ENCODE data around the gene BECN2.
A peak's percentile ranks its signal among the peaks of the same experiment; 100 is the strongest.
"Not testable (repeated sequence)": the region's sequence is repeated elsewhere in the genome, so short reads cannot be mapped to it uniquely, and the experiment has no call there.

BECN2 gene

DNA sequence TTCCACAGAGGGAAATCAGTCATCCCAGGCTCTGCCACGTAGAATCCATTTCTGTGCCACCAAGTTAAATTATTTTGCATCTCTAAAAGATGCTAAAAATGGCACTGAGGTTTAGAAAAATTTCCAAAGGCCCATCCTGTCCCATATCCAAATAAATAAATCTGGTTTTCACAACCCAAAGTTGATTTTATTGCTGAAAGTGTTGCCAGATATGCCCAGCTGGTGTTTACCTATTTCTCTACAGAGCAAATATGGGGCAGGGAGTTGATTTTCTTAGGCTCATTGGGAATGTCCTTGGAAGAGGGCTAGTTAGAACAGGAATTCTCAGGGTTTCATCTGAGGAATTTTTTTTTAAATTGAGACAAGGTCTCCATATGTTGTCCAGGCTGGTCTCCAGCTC is 22.4 kb downstream of the BECN2 start:
- no peak for DNase-seq

DNA sequence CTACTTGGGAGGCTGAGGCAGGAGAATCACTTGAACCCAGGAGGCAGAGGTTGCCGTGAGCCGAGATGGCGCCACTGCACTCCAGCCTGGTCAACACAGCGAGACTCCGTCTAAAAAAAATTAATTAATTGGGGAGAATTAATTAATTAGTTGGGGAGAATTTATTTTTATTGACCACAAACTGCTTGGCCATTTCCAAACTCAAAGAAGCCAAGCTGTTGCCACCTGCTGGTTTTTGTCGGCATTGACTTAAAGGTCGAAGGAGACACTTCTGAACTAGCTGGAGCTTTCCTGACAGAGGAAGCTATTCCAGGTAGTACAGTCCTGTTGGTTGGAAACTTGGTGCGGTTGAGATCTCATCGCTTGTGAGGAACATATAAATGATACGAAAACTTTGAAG is 28.2 kb downstream of the BECN2 start:
- peak; percentile 3 to 53 for DNase-seq

DNA sequence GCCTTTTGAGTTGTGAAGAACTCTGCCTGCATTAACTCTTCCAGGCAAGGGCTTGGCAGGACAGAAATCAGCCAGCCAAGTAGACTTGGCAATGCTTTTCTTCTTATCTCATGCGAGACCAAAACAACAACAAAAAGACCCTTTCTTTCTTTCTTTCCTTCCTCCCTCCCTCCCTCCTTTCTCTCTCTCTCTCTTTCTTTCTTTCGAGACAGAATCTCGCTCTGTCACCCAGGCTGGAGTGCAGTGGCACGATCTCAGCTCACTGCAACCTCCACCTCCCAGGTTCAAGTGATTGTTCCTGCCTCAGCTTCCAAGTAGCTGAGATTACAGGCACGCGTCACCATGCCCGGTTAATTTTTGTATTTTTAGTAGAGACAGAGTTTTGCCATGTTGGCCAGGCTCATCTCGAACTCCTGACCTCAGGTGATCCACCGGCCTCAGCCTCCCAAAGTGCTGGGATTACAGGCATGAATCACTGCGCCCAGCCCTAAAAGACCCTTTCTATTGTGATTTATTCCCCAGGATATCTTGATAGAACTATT is 30.9 kb downstream of the BECN2 start:
- not testable (repeated sequence) for DNase-seq

DNA sequence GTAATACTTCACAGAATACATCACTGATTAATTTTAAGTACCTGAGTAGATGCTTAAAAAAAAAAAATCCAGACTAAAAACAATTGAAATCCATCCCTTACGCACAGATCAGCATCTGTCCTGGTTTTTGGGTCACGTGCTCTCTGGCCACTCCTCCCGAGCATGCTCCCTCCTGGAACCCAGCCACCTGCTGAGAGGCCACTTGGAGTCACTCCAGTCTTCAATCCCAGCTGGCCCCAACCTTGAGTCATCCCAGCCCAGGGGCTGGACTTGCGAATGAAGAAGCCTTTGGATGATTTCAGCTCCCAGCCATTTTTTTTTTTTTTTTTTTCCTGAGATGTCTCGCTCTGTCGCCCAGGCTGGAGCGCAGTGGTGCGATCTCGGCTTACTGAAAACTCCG is 32.5 kb downstream of the BECN2 start:
- DNase-seq: peak; percentile 98

DNA sequence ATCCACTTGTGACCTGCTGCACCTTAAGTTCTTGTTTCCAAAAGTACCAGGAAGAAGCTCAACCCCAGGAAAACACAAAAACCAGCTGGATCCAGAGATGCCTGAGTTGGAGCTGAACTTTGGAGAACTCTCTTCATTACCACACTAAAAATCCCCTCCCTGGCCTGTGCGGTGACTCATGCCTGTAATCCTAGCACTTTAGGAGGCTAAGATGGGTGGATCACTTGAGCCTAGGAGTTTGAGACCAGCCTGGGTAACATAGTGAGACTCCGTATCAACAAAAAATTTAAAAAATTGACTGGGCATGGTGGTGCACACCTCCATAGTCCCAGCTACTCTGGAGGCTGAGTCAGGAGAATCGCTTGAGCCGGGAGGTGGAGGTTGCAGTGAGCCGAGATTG is 35.2 kb downstream of the BECN2 start:
- DNase-seq: no peak

DNA sequence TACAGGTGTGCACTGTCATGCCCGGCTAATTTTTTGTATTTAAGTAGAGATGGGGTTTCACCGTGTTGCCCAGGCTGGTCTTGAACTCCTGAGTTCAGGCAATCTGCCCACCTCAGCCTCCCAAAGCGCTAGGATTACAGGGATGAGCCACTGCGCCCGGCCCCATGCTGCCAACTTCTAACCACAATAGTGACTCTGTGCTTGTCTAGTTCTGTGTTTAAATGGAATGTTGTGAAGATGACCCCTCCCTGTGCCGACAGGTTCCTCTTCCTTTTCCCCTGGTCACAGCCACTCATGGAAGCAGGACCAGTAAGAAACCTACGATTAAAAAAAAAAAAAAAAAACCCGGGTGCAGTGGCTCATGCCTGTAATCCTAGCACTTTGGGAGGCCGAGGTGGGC is 36.6 kb downstream of the BECN2 start:
- no peak for DNase-seq

DNA sequence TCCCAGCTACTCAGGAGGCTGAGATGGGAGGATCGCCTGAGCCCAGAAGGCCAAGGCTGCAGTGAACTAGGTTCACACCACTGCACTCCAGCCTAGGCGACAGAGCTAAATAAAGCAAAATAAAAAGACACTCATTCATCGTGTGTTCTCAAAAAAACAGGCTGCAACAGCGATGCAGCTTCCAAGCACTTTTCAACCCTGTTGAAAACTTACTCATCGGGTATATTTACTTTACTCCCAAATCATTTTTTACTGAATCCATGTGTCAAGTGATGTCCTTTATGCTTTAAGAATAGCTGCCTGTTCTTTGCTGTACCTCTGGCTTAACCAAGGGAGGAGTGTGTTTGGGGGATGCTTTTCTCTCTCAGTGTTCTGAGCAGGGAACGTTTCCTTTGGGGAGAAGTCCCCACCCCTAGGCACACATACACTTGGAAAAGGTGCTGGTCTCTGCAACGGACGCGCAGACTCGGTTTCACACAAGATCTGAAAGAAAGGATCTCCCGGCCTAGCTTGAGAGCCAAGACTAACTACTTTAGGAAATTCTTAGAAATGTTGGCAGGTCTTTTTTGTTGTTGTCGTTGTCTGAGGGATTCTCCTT is 39.9 kb downstream of the BECN2 start:
- no peak for DNase-seq

DNA sequence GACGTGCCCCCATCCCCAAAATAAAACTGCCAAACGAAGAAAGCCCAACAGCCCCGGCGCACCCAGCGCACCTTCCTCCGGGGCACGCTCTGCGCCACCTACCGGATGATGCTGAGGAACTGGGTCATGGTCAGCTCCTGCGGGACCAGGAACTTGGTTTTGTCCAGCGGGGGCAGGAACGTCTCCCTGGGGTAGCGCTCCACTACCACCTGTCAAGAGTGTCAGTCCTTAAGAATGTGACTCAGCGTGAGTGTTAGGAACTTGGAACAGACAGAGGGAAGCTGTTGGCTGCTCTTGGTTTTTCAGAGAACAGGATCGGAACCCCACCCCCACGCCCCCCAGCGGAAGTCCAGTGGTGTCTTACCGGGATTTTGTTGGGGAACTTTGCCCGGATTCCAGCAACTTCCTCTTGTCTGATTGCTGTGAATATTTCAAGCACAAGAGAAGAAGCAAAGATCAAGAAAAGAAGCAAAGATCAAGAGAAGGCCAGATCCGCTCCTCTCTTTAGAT is 40.9 kb downstream of the BECN2 start:
- peak in 1 of 2 experiments; percentile 44 for DNase-seq

DNA sequence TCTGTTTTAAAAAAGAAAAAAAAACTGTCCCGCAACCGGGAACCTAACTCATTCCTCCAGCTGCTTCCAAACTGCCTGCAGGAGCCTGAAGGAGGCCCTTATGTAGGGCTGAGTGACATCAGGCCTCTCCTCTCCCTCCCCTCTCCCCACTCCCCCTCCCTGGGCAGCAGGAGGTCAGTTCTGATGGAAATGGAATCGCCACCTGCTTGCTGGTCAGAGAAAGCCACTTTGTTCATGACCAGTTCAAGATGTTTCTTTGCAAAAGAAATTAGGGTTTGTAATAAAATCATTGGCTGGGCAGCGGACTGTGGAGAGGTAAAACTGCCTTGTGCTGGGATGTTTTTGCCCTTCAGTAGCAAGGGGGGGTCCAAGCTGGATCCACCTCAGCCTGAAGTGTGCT is 41.5 kb downstream of the BECN2 start, which contains the start of gene MAP1LC3C:
MAP1LC3C (minus strand) TSS at position 73 of the 400 bp plus-strand sequence. CDS start 90 bp downstream, outside the sequence.
- DNase-seq: peak in 1 of 2 experiments; percentile 11

DNA sequence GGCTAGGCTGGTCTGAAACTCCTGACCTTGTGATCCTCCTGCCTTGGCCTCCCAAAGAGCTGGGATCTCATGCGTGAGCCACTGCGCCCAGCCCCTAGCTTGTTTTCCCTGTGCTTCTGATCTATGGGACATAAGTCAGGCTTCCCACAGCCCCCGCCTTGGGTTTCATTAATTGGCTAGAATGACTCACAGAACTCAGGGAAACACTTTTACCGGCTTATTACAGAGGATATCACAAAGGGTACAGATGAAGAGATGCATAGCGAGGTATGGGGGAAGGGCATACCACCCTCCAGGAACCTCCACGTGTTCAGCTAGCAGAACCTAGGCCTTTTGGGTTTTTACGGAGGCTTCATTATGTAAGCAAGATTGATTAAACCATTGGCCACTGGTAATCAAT is 42.9 kb downstream of the BECN2 start:
- DNase-seq: no peak

DNA sequence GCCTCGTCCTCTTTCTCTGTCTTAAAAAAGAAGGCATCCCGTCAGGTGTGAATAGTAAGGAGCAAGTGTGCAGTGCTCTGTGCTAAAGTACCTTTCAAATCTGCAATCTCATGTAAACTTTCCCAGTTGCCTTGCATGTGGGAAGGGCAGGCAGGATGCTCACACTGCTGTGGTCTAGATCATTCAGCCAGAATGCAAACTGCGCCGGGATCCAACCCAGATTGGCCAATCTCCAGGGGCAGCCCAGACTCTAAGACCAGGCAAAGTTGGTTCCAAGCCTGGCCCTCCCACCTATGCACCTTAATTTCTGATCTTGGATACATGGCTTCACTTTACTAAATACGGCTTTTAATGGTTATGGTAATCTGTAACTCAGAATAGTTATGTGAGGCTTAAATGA is 44.5 kb downstream of the BECN2 start:
- DNase-seq: no peak

DNA sequence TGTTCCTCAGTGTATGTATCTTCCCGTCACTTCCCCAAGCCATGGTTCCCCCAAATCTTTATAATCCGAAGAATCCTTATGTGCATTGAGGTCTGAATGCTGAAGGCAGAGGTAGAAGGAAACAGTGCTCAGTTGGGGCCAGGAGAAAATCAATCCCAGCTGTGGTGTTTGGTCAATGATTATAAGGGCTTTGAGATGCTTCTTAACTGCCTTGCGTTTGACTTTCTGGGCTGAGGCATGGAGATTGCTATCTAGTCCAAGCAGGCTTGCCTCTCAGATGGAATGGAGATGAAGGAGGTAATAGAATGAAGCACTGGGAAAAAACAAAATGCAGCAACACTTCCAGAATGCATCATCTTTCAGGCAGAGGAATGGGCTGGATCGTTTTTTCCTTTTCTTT is 44.9 kb downstream of the BECN2 start:
- no peak for DNase-seq

DNA sequence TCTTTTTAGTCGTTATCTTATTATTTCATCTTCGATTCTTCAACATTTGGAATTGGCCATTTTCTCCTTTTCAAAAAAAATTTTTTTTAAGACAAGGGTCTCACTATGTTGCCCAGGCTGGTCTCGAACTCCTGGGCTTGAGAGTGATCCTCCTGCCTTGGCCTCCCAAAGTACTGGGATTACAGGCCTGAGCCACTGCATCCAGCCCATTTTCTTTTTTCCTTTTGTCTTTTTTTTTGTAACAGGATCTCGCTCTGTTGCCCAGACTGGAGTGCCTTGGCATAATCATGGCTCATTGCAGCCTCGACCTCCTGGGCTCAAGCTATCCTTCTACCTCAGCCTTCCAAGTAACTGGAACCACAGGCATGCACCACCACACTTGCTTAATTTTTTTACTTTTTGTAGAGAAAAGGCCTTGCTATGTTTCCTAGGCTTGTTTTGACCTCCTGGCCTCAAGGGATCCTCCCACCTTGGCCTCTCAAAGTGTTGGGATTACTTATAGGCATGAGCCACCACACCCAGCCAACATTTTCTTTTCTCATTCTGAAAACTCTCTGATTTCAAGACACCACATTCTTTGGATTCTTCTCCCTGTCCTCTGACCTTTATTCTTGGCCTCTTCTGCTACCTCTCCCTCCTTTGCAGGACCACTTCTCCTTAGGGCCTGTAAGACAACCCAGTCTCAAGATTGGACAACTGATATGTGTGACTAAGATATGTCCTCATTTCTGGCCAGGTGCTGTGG is 47.4 kb downstream of the BECN2 start:
- DNase-seq: no peak

DNA sequence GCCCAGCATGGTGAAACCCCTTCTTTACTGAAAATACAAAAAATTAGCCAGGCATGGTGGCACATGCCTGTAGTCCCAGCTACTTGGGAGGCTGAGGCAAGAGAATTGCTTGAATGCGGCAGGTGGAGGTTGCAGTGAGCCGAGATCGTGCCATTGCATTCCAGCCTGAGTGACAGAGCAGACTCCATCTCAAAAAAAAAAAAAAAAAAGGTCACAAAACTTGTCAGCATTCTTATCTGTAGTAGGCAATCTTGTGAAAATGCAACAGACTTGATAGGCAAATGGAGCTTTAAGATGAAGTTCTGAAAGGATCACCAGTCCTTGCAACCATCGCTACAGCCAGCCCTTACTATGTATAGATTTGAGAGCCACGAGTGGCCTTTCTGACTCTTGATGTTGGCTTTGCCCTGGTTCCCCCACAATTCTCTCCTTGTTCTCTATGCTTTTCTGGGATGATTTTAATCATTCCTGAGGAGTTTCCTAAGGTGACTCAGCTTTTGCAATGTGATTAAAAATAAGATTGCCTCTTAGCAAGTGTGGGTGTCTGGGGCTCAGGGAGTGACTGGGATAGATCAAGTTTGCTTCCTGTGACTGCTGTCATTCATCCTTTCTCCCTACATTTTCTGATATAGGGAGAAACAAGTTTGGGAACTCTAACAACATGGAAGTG is 48.4 kb downstream of the BECN2 start:
- no peak for DNase-seq

DNA sequence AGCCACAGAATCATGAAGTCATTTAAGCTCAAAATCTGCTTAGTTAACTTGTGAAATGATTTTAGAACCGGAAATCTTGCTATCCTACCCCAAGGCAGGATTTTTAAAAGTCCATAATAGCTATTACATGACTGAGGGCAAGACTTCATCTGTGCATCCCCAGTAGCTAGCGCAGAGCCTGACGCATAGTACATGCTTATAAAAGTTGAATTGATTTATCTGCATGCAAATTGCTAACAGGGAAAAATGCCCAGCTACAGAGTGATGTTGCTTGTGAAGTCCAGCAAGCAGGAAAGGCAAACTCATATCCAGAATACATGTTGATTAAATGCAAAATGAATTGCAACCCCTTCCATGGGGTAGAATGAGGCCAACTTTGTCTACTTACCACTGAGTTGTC is 49.4 kb downstream of the BECN2 start:
- no peak for DNase-seq

Measured in NCI-H524 (cell line).